Measurements from ENCODE around the gene BCORL1.

- TF ChIP-seq, protein P1, sequence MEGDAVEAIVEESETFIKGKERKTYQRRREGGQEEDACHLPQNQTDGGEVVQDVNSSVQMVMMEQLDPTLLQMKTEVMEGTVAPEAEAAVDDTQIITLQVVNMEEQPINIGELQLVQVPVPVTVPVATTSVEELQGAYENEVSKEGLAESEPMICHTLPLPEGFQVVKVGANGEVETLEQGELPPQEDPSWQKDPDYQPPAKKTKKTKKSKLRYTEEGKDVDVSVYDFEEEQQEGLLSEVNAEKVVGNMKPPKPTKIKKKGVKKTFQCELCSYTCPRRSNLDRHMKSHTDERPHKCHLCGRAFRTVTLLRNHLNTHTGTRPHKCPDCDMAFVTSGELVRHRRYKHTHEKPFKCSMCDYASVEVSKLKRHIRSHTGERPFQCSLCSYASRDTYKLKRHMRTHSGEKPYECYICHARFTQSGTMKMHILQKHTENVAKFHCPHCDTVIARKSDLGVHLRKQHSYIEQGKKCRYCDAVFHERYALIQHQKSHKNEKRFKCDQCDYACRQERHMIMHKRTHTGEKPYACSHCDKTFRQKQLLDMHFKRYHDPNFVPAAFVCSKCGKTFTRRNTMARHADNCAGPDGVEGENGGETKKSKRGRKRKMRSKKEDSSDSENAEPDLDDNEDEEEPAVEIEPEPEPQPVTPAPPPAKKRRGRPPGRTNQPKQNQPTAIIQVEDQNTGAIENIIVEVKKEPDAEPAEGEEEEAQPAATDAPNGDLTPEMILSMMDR (IDR thresholded peaks at IDR 0.05), result no peak
- no peak for TF ChIP-seq POLR2A (IDR thresholded peaks at IDR 0.05)
These were observed 3.1 kb upstream of the BCORL1 start for GRCh38 chrX:129979207-129979920.

Data from Peyer's patch (tissue), 4 donors.